Dermis microvascular lymphatic vessel endothelial cell (primary cell): ENCODE measurements around the gene GYPB. TPM values are rescaled to one million over a fixed set of nuclear protein-coding genes. Genes with fewer than 3 reads are reported as not detected.
"Not testable (repeated sequence)": the region's sequence is repeated elsewhere in the genome, so short reads cannot be mapped to it uniquely, and the experiment has no call there.

Experiments used
- DNase-seq, 2 donors: peaks; one replicate each; pipeline versions ENCODE4 v3.0.0 to v3.0.0-alpha.2; 2010; ENCODE audit warnings: low read depth in 2 of 2
- total RNA-seq: library from RNA; depleted of rRNA; stranded (reverse); fragments of >200 nt; gene quantifications from 2 replicates; pipeline ENCODE4 v1.2.1, GENCODE V29; 2014

Gene GYPB
- total RNA-seq, 1 donor from 2014 or later, result not detected

GRCh38 chr4:144014808-144015207 lies 4.4 kb downstream of the GYPB start:
- no peak for DNase-seq

- not testable (repeated sequence) for DNase-seq
Observed at GRCh38 chr4:144008602-144009001, 10.6 kb downstream of the GYPB start.

- DNase-seq, result not testable (repeated sequence)
Observed at GRCh38 chr4:144007960-144008359, 11.2 kb downstream of the GYPB start.

- DNase-seq, result not testable (repeated sequence)
Observed at GRCh38 chr4:144006200-144006803, 12.9 kb downstream of the GYPB start.

GRCh38 chr4:144005558-144005953 lies 13.6 kb downstream of the GYPB start:
- DNase-seq, result not testable (repeated sequence)

- not testable (repeated sequence) for DNase-seq
Observed at GRCh38 chr4:144004868-144005557, 14.2 kb downstream of the GYPB start.

- not testable (repeated sequence) for DNase-seq
Observed at GRCh38 chr4:144003890-144004265, 15.3 kb downstream of the GYPB start.

GRCh38 chr4:144003205-144003889 lies 15.8 kb downstream of the GYPB start:
- not testable (repeated sequence) for DNase-seq

- not testable (repeated sequence) for DNase-seq
Observed at GRCh38 chr4:144000331-144000995, 18.7 kb downstream of the GYPB start.

- not testable (repeated sequence) for DNase-seq
Observed at GRCh38 chr4:143996193-143996592, 23.0 kb downstream of the GYPB start.

- DNase-seq, result not testable (repeated sequence)
Observed at GRCh38 chr4:143991761-143992160, 27.4 kb downstream of the GYPB start.

GRCh38 chr4:143990717-143991116 lies 28.5 kb downstream of the GYPB start:
- not testable (repeated sequence) for DNase-seq

- DNase-seq, result peak in 1 of 2 donors; percentile 6
Observed at GRCh38 chr4:143986180-143986579, 33.0 kb downstream of the GYPB start.

GRCh38 chr4:143980776-143981175 lies 38.4 kb downstream of the GYPB start:
- DNase-seq, result peak; percentile 3 to 54

- not testable (repeated sequence) for DNase-seq
Observed at GRCh38 chr4:143975527-143975926, 43.7 kb downstream of the GYPB start.

- DNase-seq, result not testable (repeated sequence)
Observed at GRCh38 chr4:143974021-143974420, 45.2 kb downstream of the GYPB start.

- DNase-seq, result no peak
Observed at GRCh38 chr4:143961075-143961474, 58.1 kb downstream of the GYPB start.

GRCh38 chr4:143955306-143955705 lies 63.9 kb downstream of the GYPB start:
- not testable (repeated sequence) for DNase-seq

- DNase-seq, result not testable (repeated sequence)
Observed at GRCh38 chr4:143951458-143951972, 67.7 kb downstream of the GYPB start.

GRCh38 chr4:143950967-143951366 lies 68.2 kb downstream of the GYPB start:
- DNase-seq, result not testable (repeated sequence)

GRCh38 chr4:143950185-143950584 lies 69.0 kb downstream of the GYPB start:
- DNase-seq, result not testable (repeated sequence)

- not testable (repeated sequence) for DNase-seq
Observed at GRCh38 chr4:143947493-143947892, 71.7 kb downstream of the GYPB start.
